IPS-15b (cell line): ENCODE results near the gene TMEM44.

Experiments used
- H3K27me3 ChIP-seq: one replicate; pipeline ENCODE4 v1.6.1; 2013; ENCODE audit warnings: low read length; ENCODE audit not compliant: control insufficient read depth, insufficient read depth
- H3K36me3 ChIP-seq: one replicate; pipeline ENCODE4 v1.6.1; 2013; ENCODE audit warnings: low read length; ENCODE audit not compliant: control insufficient read depth, insufficient read depth
- H3K4me1 ChIP-seq: one replicate; pipeline ENCODE4 v1.6.1; 2013; ENCODE audit warnings: mild to moderate bottlenecking, low read length; ENCODE audit not compliant: control insufficient read depth, insufficient read depth
- H3K4me3 ChIP-seq: one replicate; pipeline ENCODE4 v1.5.1; 2013; ENCODE audit warnings: low read depth, low read length
- H3K9ac ChIP-seq: one replicate; pipeline ENCODE4 v1.6.1; 2013; ENCODE audit warnings: low read depth, mild to moderate bottlenecking, low read length
- H3K9me3 ChIP-seq: one replicate; pipeline ENCODE4 v1.6.1; 2013; ENCODE audit warnings: mild to moderate bottlenecking, low read length; ENCODE audit not compliant: control insufficient read depth, insufficient read depth

The TMEM44 gene

GRCh38 chr3:194671511-194671899 lies 38.3 kb upstream of the TMEM44 start:
- Histone ChIP-seq H3K4me1 (peaks cover 4% of the 10 kb centered on the region), H3K27me3 (no peaks in the 10 kb centered on the region), H3K4me3 (peak overlapping the region; percentile 77), H3K9me3 (no peaks in the 10 kb centered on the region), H3K36me3 (peaks cover 2% of the 10 kb centered on the region), H3K9ac (peak overlapping the region; percentile 94)

- H3K9ac ChIP-seq = no peak overlapping the region
- H3K27me3 ChIP-seq = no peaks in the 10 kb centered on the region
- peaks cover 4% of the 10 kb centered on the region for H3K4me1 ChIP-seq
- H3K4me3 ChIP-seq = no peak overlapping the region
- H3K36me3 ChIP-seq = peaks cover 2% of the 10 kb centered on the region
- H3K9me3 ChIP-seq = no peaks in the 10 kb centered on the region
These were observed 34.1 kb upstream of the TMEM44 start for GRCh38 chr3:194667363-194667762.

DNA sequence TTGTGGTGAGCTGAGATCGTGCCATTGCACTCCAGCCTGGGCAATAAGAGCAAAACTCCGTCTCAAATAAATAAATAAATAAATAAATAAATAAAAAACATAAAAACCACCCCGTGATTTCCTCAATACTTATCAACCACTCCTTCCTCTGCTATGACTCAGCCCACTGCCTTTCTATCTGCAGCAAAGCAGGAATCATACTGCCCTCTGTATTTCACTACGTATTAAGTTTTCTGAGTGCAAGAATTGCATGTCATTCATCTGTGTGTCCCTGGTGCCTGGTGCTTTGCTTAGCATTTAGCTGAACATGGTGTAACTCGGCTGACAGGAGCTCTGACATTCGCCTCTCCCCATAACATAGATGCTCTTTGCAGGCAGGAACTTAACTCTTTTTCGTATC lies 31.6 kb upstream of the TMEM44 start:
- Histone ChIP-seq H3K9ac (no peak overlapping the region), H3K27me3 (no peaks in the 10 kb centered on the region), H3K36me3 (peaks cover 5% of the 10 kb centered on the region), H3K4me3 (no peak overlapping the region), H3K4me1 (no peaks in the 10 kb centered on the region), H3K9me3 (no peaks in the 10 kb centered on the region)

DNA sequence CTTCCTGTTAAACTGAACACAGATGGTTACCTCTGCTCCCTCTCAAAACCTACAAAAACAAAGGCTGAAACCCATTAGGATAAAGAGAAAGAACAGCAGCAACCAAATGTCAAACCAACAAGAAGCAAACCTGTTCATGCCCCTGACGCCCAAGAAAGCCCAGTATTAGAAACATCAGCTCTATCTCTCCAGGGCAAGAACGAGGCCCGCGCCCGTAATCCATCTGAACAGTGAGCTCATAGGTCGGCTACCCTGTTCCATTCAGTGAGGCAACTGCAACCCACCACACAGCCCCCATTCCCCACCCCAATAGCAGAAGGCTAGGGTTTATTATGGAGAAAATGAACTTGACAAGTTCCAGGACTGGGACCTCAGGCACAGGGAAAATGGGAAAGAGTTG lies 28.7 kb upstream of the TMEM44 start:
- no peak overlapping the region for H3K9ac ChIP-seq

DNA sequence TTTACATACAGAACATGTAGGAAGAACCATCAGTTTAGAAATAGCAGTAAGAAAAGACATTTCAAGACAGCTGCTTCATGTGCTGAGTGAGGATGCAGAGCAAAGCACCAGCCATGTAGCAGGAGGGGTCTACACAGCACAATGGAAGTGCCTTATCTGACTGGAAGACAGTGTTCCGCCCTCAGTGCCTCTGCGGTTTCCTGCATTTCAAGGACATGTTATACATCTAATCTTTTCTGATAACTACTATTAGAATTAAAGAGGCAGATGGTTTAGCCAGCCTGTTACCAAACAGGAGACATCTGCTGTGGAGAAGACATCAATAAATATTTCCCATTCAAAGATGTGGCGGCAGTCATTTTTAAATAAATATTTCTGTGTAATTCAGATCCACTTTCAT lies 28.2 kb upstream of the TMEM44 start:
- Histone ChIP-seq H3K4me3 (no peak overlapping the region), H3K27me3 (no peaks in the 10 kb centered on the region), H3K9me3 (no peaks in the 10 kb centered on the region), H3K36me3 (peaks cover 14% of the 10 kb centered on the region), H3K4me1 (no peaks in the 10 kb centered on the region), H3K9ac (no peak overlapping the region)

More for the DNA sequence above, 28.7 kb upstream of the TMEM44 start:
- Histone ChIP-seq H3K9me3 (no peaks in the 10 kb centered on the region), H3K27me3 (no peaks in the 10 kb centered on the region), H3K4me3 (no peak overlapping the region), H3K4me1 (no peaks in the 10 kb centered on the region), H3K36me3 (peaks cover 14% of the 10 kb centered on the region)

DNA sequence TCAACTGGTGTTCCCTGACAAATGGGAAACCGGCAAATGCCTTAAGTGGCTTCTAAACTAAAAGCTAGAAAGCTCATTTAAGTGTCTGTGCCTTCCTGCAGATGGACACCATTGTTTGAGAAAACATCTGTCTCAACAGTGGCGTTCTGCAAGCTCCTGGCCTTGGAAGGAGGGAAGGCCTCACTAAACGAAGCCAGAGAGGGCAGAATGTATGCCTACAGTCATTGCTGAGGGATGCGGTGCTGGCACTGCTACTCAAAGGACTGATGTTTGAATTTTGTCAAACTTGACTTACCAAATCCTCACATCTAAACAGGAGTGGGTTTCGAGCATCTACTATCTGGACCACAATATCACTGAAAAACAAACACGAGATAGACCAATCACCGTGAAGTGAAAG lies 26.6 kb upstream of the TMEM44 start:
- Histone ChIP-seq H3K36me3 (peaks cover 14% of the 10 kb centered on the region), H3K4me1 (peaks cover 1% of the 10 kb centered on the region), H3K4me3 (no peak overlapping the region), H3K9me3 (no peaks in the 10 kb centered on the region), H3K27me3 (no peaks in the 10 kb centered on the region), H3K9ac (no peak overlapping the region)

GRCh38 chr3:194658477-194659242 lies 25.4 kb upstream of the TMEM44 start:
- no peak overlapping the region for H3K4me3 ChIP-seq
- peaks cover 14% of the 10 kb centered on the region for H3K36me3 ChIP-seq
- H3K9ac ChIP-seq = no peak overlapping the region
- no peaks in the 10 kb centered on the region for H3K27me3 ChIP-seq
- H3K4me1 ChIP-seq = peaks cover 11% of the 10 kb centered on the region
- no peaks in the 10 kb centered on the region for H3K9me3 ChIP-seq

DNA sequence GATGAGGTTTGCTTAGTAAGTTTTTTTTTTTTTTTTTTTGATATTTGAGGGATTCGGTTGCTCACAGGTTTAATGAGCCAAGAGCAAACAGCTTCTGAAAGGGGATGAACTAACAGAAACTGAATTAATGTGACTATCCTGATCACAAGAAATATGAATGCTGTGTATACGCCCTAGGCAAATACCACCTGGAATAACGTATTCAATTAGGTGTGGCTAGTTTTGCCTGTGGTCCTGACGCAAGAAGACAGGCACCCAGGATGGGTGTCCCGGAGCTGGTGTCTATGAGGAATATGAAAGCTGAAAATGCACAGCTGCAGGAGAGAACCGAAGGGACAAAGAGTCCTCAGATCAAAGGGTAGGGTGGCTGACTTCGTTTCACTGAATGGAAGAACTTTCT lies 24.2 kb upstream of the TMEM44 start:
- H3K4me1 ChIP-seq = peaks cover 14% of the 10 kb centered on the region
- no peaks in the 10 kb centered on the region for H3K9me3 ChIP-seq
- no peak overlapping the region for H3K9ac ChIP-seq
- H3K27me3 ChIP-seq = no peaks in the 10 kb centered on the region
- no peak overlapping the region for H3K4me3 ChIP-seq
- H3K36me3 ChIP-seq = peaks cover 18% of the 10 kb centered on the region

GRCh38 chr3:194654443-194654842 lies 21.2 kb upstream of the TMEM44 start:
- H3K36me3 ChIP-seq = peaks cover 34% of the 10 kb centered on the region
- H3K9me3 ChIP-seq = no peaks in the 10 kb centered on the region
- H3K4me3 ChIP-seq = no peak overlapping the region
- no peak overlapping the region for H3K9ac ChIP-seq
- peaks cover 14% of the 10 kb centered on the region for H3K4me1 ChIP-seq
- H3K27me3 ChIP-seq = no peaks in the 10 kb centered on the region

- Histone ChIP-seq H3K4me3 (no peak overlapping the region), H3K36me3 (peaks cover 38% of the 10 kb centered on the region), H3K27me3 (no peaks in the 10 kb centered on the region), H3K9ac (no peak overlapping the region), H3K4me1 (no peaks in the 10 kb centered on the region), H3K9me3 (no peaks in the 10 kb centered on the region)
These were observed 14.5 kb upstream of the TMEM44 start for GRCh38 chr3:194647747-194648146.

GRCh38 chr3:194642769-194643168 lies 9.6 kb upstream of the TMEM44 start:
- Histone ChIP-seq H3K4me1 (no peaks in the 10 kb centered on the region), H3K4me3 (no peak overlapping the region), H3K36me3 (peaks cover 35% of the 10 kb centered on the region), H3K27me3 (no peaks in the 10 kb centered on the region), H3K9ac (no peak overlapping the region), H3K9me3 (no peaks in the 10 kb centered on the region)

DNA sequence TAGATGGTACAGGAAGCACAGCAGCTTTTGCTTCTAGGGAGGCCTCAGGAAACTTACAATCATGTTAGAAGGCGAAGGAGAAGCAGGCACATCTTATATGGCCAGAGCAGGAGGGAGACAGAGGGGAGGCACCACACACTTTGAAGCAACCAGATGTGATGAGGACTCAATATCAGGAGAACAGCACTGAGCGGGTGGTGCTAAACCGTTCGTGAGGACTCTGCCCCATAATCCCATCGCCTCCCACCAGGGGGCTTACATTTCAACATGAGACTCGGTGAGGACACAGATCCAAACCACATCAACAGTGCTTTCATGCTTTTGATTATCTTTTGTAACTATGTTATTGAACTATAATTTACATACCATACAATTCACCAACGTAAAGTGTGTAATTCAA lies 7.6 kb upstream of the TMEM44 start:
- Histone ChIP-seq H3K4me1 (peaks cover 2% of the 10 kb centered on the region), H3K9me3 (no peaks in the 10 kb centered on the region), H3K27me3 (no peaks in the 10 kb centered on the region), H3K36me3 (peaks cover 31% of the 10 kb centered on the region), H3K9ac (no peak overlapping the region), H3K4me3 (no peak overlapping the region)
